T-helper 1 cell treated with Interleukin-12 subunit alpha and Interleukin-12 subunit beta and Interleukin-4 antibody, amounts not matched to agents 30 μg/mL and 1 μg/mL, for 36 hours (primary cell): ENCODE measurements around the gene DNAH8.

Experiments used
- H3K27ac Mint-ChIP-seq: one replicate; pipeline ENCODE4 v1.8.0; 2021; ENCODE audit warnings: mild to moderate bottlenecking, mixed read lengths
- H3K27me3 Mint-ChIP-seq: one replicate; pipeline ENCODE4 v1.8.0; 2021; ENCODE audit warnings: low read depth, mixed read lengths
- H3K36me3 Mint-ChIP-seq: one replicate; pipeline ENCODE4 v1.8.0; 2021; ENCODE audit warnings: low read depth, mixed read lengths
- H3K4me1 Mint-ChIP-seq: one replicate; pipeline ENCODE4 v1.8.0; 2021; ENCODE audit warnings: low read depth, mixed read lengths
- H3K4me3 Mint-ChIP-seq: one replicate; pipeline ENCODE4 v1.8.0; 2021; ENCODE audit warnings: mild to moderate bottlenecking, moderate library complexity, mixed read lengths
- H3K9me3 Mint-ChIP-seq: one replicate; pipeline ENCODE4 v1.8.0; 2021; ENCODE audit warnings: mixed read lengths

DNAH8 gene

GRCh38 chr6:39073471-39074355, 358.6 kb downstream of the DNAH8 start:
- H3K4me1 Mint-ChIP-seq, result peaks cover 3% of the 10 kb centered on the region
- H3K36me3 Mint-ChIP-seq, result no peaks in the 10 kb centered on the region
- H3K27me3 Mint-ChIP-seq, result peaks cover 18% of the 10 kb centered on the region
- no peak overlapping the region for H3K4me3 Mint-ChIP-seq
- H3K9me3 Mint-ChIP-seq, result no peaks in the 10 kb centered on the region
- no peak overlapping the region for H3K27ac Mint-ChIP-seq

GRCh38 chr6:39074486-39074885, 359.4 kb downstream of the DNAH8 start:
- peaks cover 14% of the 10 kb centered on the region for H3K27me3 Mint-ChIP-seq
- H3K27ac Mint-ChIP-seq, result no peak overlapping the region
- H3K4me3 Mint-ChIP-seq, result no peak overlapping the region
- H3K36me3 Mint-ChIP-seq, result no peaks in the 10 kb centered on the region
- peaks cover 3% of the 10 kb centered on the region for H3K4me1 Mint-ChIP-seq
- H3K9me3 Mint-ChIP-seq, result no peaks in the 10 kb centered on the region

- Mint-ChIP-seq H3K4me3 (no peak overlapping the region), H3K27ac (no peak overlapping the region), H3K36me3 (no peaks in the 10 kb centered on the region), H3K27me3 (peaks cover 12% of the 10 kb centered on the region), H3K4me1 (peaks cover 3% of the 10 kb centered on the region), H3K9me3 (no peaks in the 10 kb centered on the region)
Measured at GRCh38 chr6:39075010-39075686, 360.0 kb downstream of the DNAH8 start.

GRCh38 chr6:39075807-39076622, 360.9 kb downstream of the DNAH8 start:
- Mint-ChIP-seq H3K9me3 (no peaks in the 10 kb centered on the region), H3K27me3 (peaks cover 8% of the 10 kb centered on the region), H3K36me3 (no peaks in the 10 kb centered on the region), H3K4me3 (no peak overlapping the region), H3K27ac (no peak overlapping the region), H3K4me1 (peaks cover 3% of the 10 kb centered on the region)

- Mint-ChIP-seq H3K4me1 (peaks cover 3% of the 10 kb centered on the region), H3K27ac (no peak overlapping the region), H3K4me3 (no peak overlapping the region), H3K9me3 (no peaks in the 10 kb centered on the region), H3K27me3 (peaks cover 3% of the 10 kb centered on the region), H3K36me3 (no peaks in the 10 kb centered on the region)
Measured at GRCh38 chr6:39076623-39077535, 361.8 kb downstream of the DNAH8 start.

- H3K27ac Mint-ChIP-seq, result no peak overlapping the region
- no peak overlapping the region for H3K4me3 Mint-ChIP-seq
- no peaks in the 10 kb centered on the region for H3K36me3 Mint-ChIP-seq
- H3K27me3 Mint-ChIP-seq, result peaks cover 4% of the 10 kb centered on the region
- H3K4me1 Mint-ChIP-seq, result peaks cover 3% of the 10 kb centered on the region
- H3K9me3 Mint-ChIP-seq, result no peaks in the 10 kb centered on the region
Measured at GRCh38 chr6:39077882-39078594, 362.9 kb downstream of the DNAH8 start.

GRCh38 chr6:39078695-39079094, 363.6 kb downstream of the DNAH8 start:
- Mint-ChIP-seq H3K4me1 (peaks cover 3% of the 10 kb centered on the region), H3K9me3 (no peaks in the 10 kb centered on the region), H3K27ac (no peak overlapping the region), H3K27me3 (peaks cover 8% of the 10 kb centered on the region), H3K4me3 (no peak overlapping the region), H3K36me3 (no peaks in the 10 kb centered on the region)

- no peak overlapping the region for H3K27ac Mint-ChIP-seq
- H3K4me1 Mint-ChIP-seq, result peaks cover 3% of the 10 kb centered on the region
- H3K36me3 Mint-ChIP-seq, result no peaks in the 10 kb centered on the region
- H3K4me3 Mint-ChIP-seq, result no peak overlapping the region
- no peaks in the 10 kb centered on the region for H3K9me3 Mint-ChIP-seq
- H3K27me3 Mint-ChIP-seq, result peaks cover 12% of the 10 kb centered on the region
Measured at GRCh38 chr6:39079197-39080125, 364.4 kb downstream of the DNAH8 start.
